Keratinocyte (primary cell): Measurements from ENCODE around the gene KLHL2.
"Not testable (repeated sequence)": the region's sequence is repeated elsewhere in the genome, so short reads cannot be mapped to it uniquely, and the experiment has no call there.

ENCODE experiments used
- CTCF ChIP-seq, 3 experiments: IDR thresholded peaks in 1 of 3; conservative IDR thresholded peaks in 1 of 3; optimal IDR thresholded peaks in 1 of 3; 2 replicates in 2 of 3; 3 replicates in 1 of 3; pipeline versions ENCODE3 to v1.5.1; 2011; ENCODE audit warnings: low read length in 3 of 3, mild to moderate bottlenecking in 3 of 3, moderate library complexity in 2 of 3, control low read depth in 1 of 3, inconsistent platforms in 1 of 3; ENCODE audit not compliant: insufficient read depth in 2 of 3; ENCODE audit errors: extremely low read depth in 1 of 3
- EZH2 ChIP-seq: IDR thresholded peaks from one replicate; pipeline ENCODE4 v1.6.1; 2012; ENCODE audit warnings: inconsistent platforms, mild to moderate bottlenecking, low read length, moderate library complexity

GRCh38 chr4:165269931-165270330, 62.6 kb downstream of the KLHL2 start:
- not testable (repeated sequence) for TF ChIP-seq EZH2; CTCF (optimal IDR thresholded peaks at IDR 0.05 in 1 of 3, IDR thresholded peaks at IDR 0.05 in 1 of 3, conservative IDR thresholded peaks at IDR 0.05 in 1 of 3; ENCODE audit: extremely low read depth in 1 of 3, insufficient read depth in 2 of 3, low read length in 3 of 3)
